Stimulated activated CD8-positive, alpha-beta memory T cell treated with anti-CD3 and anti-CD28 coated beads, Interleukin-15, amount 100 ng/mL, for 1 hour (primary cell): ENCODE data around the gene GLG1.
"Not testable (repeated sequence)": the region's sequence is repeated elsewhere in the genome, so short reads cannot be mapped to it uniquely, and the experiment has no call there.

Experiments used
- DNase-seq: peaks from one replicate; pipeline ENCODE4 v3.0.0-alpha.2; 2020; ENCODE audit warnings: low read depth

The GLG1 gene

GRCh38 chr16:74409185-74409981 lies 197.5 kb downstream of the GLG1 start:
- not testable (repeated sequence) for DNase-seq

GRCh38 chr16:74407362-74407705 lies 199.6 kb downstream of the GLG1 start:
- not testable (repeated sequence) for DNase-seq

- not testable (repeated sequence) for DNase-seq
Observed at GRCh38 chr16:74406600-74407361, 200.1 kb downstream of the GLG1 start.

- not testable (repeated sequence) for DNase-seq
Observed at GRCh38 chr16:74404148-74404933, 202.6 kb downstream of the GLG1 start.

GRCh38 chr16:74400238-74400637 lies 206.7 kb downstream of the GLG1 start:
- DNase-seq = not testable (repeated sequence)

- not testable (repeated sequence) for DNase-seq
Observed at GRCh38 chr16:74398212-74398895, 208.6 kb downstream of the GLG1 start.
